Endothelial cell of umbilical vein (primary cell): ENCODE results near the gene PPP1R9B. TPM values are rescaled to one million over a fixed set of nuclear protein-coding genes. Genes with fewer than 3 reads are reported as not detected.

Experiments used
- BruUV-seq: library from RNA; stranded (reverse); fragments of 400-500 nt; replicated peaks from 2 replicates; lab custom pipeline; 2021; lab: Mats Ljungman, UMichigan
- CTCF ChIA-PET: fragments of 300-600, 350-600 bp; sonication (Branson Sonifier 250); formaldehyde crosslinking; loops from one replicate; lab custom pipeline; 2021; ENCODE audit warnings: antibody characterized with exemption, inconsistent platforms; lab: Charles Lee
- POLR2A ChIA-PET: fragments of 300-600, 350-600 bp; sonication (Branson Sonifier 250); formaldehyde crosslinking; loops from one replicate; lab custom pipeline; 2021; ENCODE audit warnings: antibody characterized with exemption, inconsistent platforms; lab: Charles Lee
- DNase-seq: peaks from one replicate; pipeline ENCODE4 v3.0.0-alpha.2; 2011; ENCODE audit warnings: low read depth, low spot score
- FAIRE-seq: peaks from 2 replicates; lab custom pipeline; 2011; peaks lifted over from hg19 to GRCh38; lab: Jason Lieb, UNC
- H2AFZ ChIP-seq: 2 replicates; pipeline ENCODE4 v1.6.0; 2012; ENCODE audit warnings: low read depth, low read length, control low read depth, inconsistent platforms
- H3K27ac ChIP-seq: 2 replicates; pipeline ENCODE4 v1.5.1; 2011; ENCODE audit warnings: low read depth, mild to moderate bottlenecking, control low read depth, low read length, moderate library complexity; ENCODE audit not compliant: insufficient read depth
- H3K27me3 ChIP-seq, 2 experiments: 2 replicates each; pipeline versions ENCODE4 v1.6.0 to v1.6.1; 2011; ENCODE audit warnings: low read length in 2 of 2, mixed read lengths in 1 of 2; ENCODE audit not compliant: control insufficient read depth in 2 of 2, insufficient read depth in 2 of 2
- H3K36me3 ChIP-seq, 2 experiments: 2 replicates in 1 of 2; 3 replicates in 1 of 2; pipeline ENCODE4 v1.5.1; 2011; ENCODE audit warnings: low read length in 2 of 2, mild to moderate bottlenecking in 1 of 2, moderate library complexity in 1 of 2; ENCODE audit not compliant: control insufficient read depth in 2 of 2, insufficient read depth in 2 of 2; ENCODE audit errors: extremely low read depth in 1 of 2
- H3K4me1 ChIP-seq: 3 replicates; pipeline ENCODE4 v1.5.1; 2011; ENCODE audit warnings: mild to moderate bottlenecking, low read length; ENCODE audit not compliant: control insufficient read depth, insufficient read depth; ENCODE audit errors: extremely low read depth
- H3K4me2 ChIP-seq: 2 replicates; pipeline ENCODE4 v1.6.1; 2011; ENCODE audit warnings: low read length, control low read depth, mixed read lengths; ENCODE audit not compliant: insufficient read depth
- H3K4me3 ChIP-seq, 3 experiments: fragments of 200-600 bp in 1 of 3; sonication (generic), shearing (Covaris generic) in 1 of 3; replicated peaks in 1 of 3; 2 replicates each; pipeline ENCODE4 v1.5.1; 2011 to 2016; ENCODE audit warnings: control low read depth in 3 of 3, low read length in 3 of 3, mild to moderate bottlenecking in 2 of 3, inconsistent platforms in 1 of 3, low read depth in 1 of 3, moderate library complexity in 1 of 3; ENCODE audit not compliant: insufficient read depth in 1 of 3
- H3K79me2 ChIP-seq: 2 replicates; pipeline ENCODE4 v1.6.0; 2012; ENCODE audit warnings: low read length, inconsistent platforms; ENCODE audit not compliant: control insufficient read depth, insufficient read depth
- H3K9ac ChIP-seq: replicated peaks from 2 replicates; pipeline ENCODE3; 2011; ENCODE audit warnings: low read length, control low read depth; ENCODE audit not compliant: insufficient read depth; ENCODE audit errors: extremely low read depth
- H3K9me1 ChIP-seq: replicated peaks from 3 replicates; pipeline ENCODE4 v1.6.0; 2011; ENCODE audit warnings: mild to moderate bottlenecking, low read length; ENCODE audit not compliant: control insufficient read depth, insufficient read depth; ENCODE audit errors: extremely low read depth
- H3K9me3 ChIP-seq: replicated peaks from 2 replicates; pipeline ENCODE4 v1.5.1; 2012; ENCODE audit warnings: low read length, inconsistent platforms; ENCODE audit not compliant: control insufficient read depth, insufficient read depth
- H4K20me1 ChIP-seq: replicated peaks from 2 replicates; pipeline ENCODE3; 2011; ENCODE audit warnings: mild to moderate bottlenecking, low read length; ENCODE audit not compliant: control insufficient read depth, insufficient read depth; ENCODE audit errors: extremely low read depth
- EZH2 ChIP-seq: IDR thresholded peaks from 2 replicates; pipeline ENCODE4 v1.6.1; 2012; ENCODE audit warnings: borderline replicate concordance, low read depth, mild to moderate bottlenecking, moderate library complexity, low read length, inconsistent platforms; ENCODE audit not compliant: severe bottlenecking
- FOS ChIP-seq: IDR thresholded peaks from 2 replicates; pipeline ENCODE4 v1.6.1; 2011; ENCODE audit warnings: mild to moderate bottlenecking, low read length, moderate library complexity, borderline replicate concordance; ENCODE audit not compliant: insufficient read depth
- GATA2 ChIP-seq: IDR thresholded peaks from 2 replicates; pipeline ENCODE4 v1.7.0; 2011; ENCODE audit warnings: low read depth, mild to moderate bottlenecking, moderate library complexity, mixed read lengths, low read length; ENCODE audit not compliant: insufficient read length, insufficient read depth
- JUN ChIP-seq: IDR thresholded peaks from 2 replicates; pipeline ENCODE4 v1.6.1; 2011; ENCODE audit warnings: borderline replicate concordance, low read depth; ENCODE audit not compliant: insufficient read length, insufficient read depth
- MYC ChIP-seq: IDR thresholded peaks from one replicate; pipeline ENCODE4 v1.6.1; 2011; ENCODE audit warnings: mild to moderate bottlenecking, low read depth, low read length
- POLR2A ChIP-seq: IDR thresholded peaks from 2 replicates; pipeline ENCODE4 v1.6.1; 2012; ENCODE audit warnings: low read depth, mild to moderate bottlenecking, control low read depth, low read length
- POLR2AphosphoS5 ChIP-seq: IDR thresholded peaks from 2 replicates; pipeline ENCODE4 v1.6.1; 2012; ENCODE audit warnings: low read depth, mild to moderate bottlenecking, control low read depth, low read length, moderate library complexity; ENCODE audit not compliant: insufficient read depth
- dilution Hi-C: fragments of 300-500 bp; cut with MboI; formaldehyde crosslinking; loops from one replicate; pipeline ENCODE4 v1.15.0; 2019; ENCODE audit warnings: low sequenced_read_pairs; ENCODE audit not compliant: extremely low pct_ligation_motif_present
- intact Hi-C: fragments of 100-400 bp; cut with micrococcal nuclease; formaldehyde crosslinking; loops from one replicate; pipeline ENCODE4 v1.10.0; 2022
- polyA plus RNA-seq, 4 experiments: library from polyadenylated mRNA; depleted of rRNA in 3 of 4; stranded (reverse) in 3 of 4; unstranded in 1 of 4; fragments of >200 nt; gene quantifications; 2 replicates each; pipeline versions ENCODE4 v1.2.1 to v1.2.3, GENCODE V29; 2011 to 2012; ENCODE audit warnings: missing spikeins in 1 of 4
- total RNA-seq: library from RNA; stranded (reverse); gene quantifications from 2 replicates; pipeline ENCODE4 v1.2.3, GENCODE V29; 2021
- TF ChIP-seq, protein P1 (sequence below), 2 donors: IDR thresholded peaks; 1 replicate in 1 of 2; 2 replicates in 1 of 2; pipeline ENCODE4 v1.5.1; 2011; ENCODE audit warnings: low read length in 2 of 2, mild to moderate bottlenecking in 2 of 2, moderate library complexity in 2 of 2, control low read depth in 1 of 2, inconsistent platforms in 1 of 2, low read depth in 1 of 2; ENCODE audit not compliant: insufficient read depth in 1 of 2; ENCODE audit errors: extremely low read depth in 1 of 2
- TF ChIP-seq, protein P2 (sequence below): IDR thresholded peaks from 2 replicates; pipeline ENCODE4 v1.6.1; 2011; ENCODE audit not compliant: insufficient read depth, insufficient read length

The PPP1R9B gene
- total and polyA plus RNA-seq, 2 donors (not counting 3 experiments of a cell fraction or from before 2014, with no cell fraction given) = 20.1 to 60.2 TPM

DNA sequence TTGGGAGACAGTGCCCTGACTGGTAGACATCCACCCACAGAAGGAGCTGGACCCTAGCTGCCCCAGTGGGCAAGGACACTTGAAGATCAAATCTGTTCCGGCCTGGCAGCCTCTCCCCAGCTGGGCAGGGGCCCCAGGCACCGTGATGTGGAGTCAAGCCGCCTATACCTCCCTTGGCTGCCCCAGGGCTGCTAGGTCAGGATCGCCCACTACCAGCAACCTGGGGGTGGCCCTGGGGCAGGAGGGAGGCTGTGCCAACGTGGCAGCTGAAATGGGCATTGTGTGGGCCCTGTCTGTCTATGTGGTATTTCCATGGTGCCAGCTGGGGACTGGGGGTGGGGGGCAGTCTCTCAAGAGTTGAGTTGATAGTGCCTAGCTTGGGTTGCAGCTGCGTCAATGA, 54.4 kb downstream of the PPP1R9B start:
- intact Hi-C loops = no loop called here

More for the DNA sequence above, 54.4 kb downstream of the PPP1R9B start:
- Histone ChIP-seq H2AFZ (no peak overlapping the region), H3K27me3 (no peaks in the 10 kb centered on the region), H3K36me3 (peaks cover 0 to 5% of the 10 kb centered on the region in 2 experiments), H3K27ac (no peak overlapping the region), H3K79me2 (no peaks in the 10 kb centered on the region), H3K4me1 (peaks cover 10% of the 10 kb centered on the region), H4K20me1 (no peaks in the 10 kb centered on the region), H3K4me2 (peak overlapping the region; percentile 70), H3K4me3 (peak overlapping the region in 1 of 3 experiments; percentile 85), H3K9me1 (no peaks in the 10 kb centered on the region), H3K9ac (no peak overlapping the region), H3K9me3 (no peaks in the 10 kb centered on the region)
- FAIRE-seq (no peak), DNase-seq (no peak)
- ChIA-PET POLR2A (no interaction called here), CTCF (no interaction called here)
- no TSS peak for BruUV-seq
- TF ChIP-seq, protein P1, sequence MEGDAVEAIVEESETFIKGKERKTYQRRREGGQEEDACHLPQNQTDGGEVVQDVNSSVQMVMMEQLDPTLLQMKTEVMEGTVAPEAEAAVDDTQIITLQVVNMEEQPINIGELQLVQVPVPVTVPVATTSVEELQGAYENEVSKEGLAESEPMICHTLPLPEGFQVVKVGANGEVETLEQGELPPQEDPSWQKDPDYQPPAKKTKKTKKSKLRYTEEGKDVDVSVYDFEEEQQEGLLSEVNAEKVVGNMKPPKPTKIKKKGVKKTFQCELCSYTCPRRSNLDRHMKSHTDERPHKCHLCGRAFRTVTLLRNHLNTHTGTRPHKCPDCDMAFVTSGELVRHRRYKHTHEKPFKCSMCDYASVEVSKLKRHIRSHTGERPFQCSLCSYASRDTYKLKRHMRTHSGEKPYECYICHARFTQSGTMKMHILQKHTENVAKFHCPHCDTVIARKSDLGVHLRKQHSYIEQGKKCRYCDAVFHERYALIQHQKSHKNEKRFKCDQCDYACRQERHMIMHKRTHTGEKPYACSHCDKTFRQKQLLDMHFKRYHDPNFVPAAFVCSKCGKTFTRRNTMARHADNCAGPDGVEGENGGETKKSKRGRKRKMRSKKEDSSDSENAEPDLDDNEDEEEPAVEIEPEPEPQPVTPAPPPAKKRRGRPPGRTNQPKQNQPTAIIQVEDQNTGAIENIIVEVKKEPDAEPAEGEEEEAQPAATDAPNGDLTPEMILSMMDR (IDR thresholded peaks at IDR 0.05; ENCODE audit: extremely low read depth in 1 of 2, insufficient read depth in 1 of 2, low read depth in 1 of 2, low read length in 2 of 2) = no peak
- TF ChIP-seq, protein P2, sequence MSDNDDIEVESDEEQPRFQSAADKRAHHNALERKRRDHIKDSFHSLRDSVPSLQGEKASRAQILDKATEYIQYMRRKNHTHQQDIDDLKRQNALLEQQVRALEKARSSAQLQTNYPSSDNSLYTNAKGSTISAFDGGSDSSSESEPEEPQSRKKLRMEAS = no peak
- no peak for TF ChIP-seq MYC
- no peak for TF ChIP-seq POLR2AphosphoS5
- TF ChIP-seq POLR2A = no peak
- no peak for TF ChIP-seq GATA2
- TF ChIP-seq FOS = no peak
- no peak for TF ChIP-seq EZH2
- TF ChIP-seq JUN = no peak
- dilution Hi-C loops = no loop called here
